Ishikawa (cell line): ENCODE data around the gene TEDDM1.

Source experiments
- CEBPB ChIP-seq: IDR thresholded peaks from 2 replicates; pipeline ENCODE4 v1.6.1; 2012
- CREB1 ChIP-seq: IDR thresholded peaks from 2 replicates; pipeline ENCODE4 v1.6.1; 2012; ENCODE audit warnings: low read depth
- EGR1 ChIP-seq: IDR thresholded peaks from 2 replicates; pipeline ENCODE4 v1.6.1; 2012
- EP300 ChIP-seq: IDR thresholded peaks from 2 replicates; pipeline ENCODE4 v1.6.1; 2012; ENCODE audit warnings: borderline replicate concordance
- FOXM1 ChIP-seq: IDR thresholded peaks from 2 replicates; pipeline ENCODE4 v1.6.1; 2012; ENCODE audit warnings: low read depth, borderline replicate concordance
- NFIC ChIP-seq: IDR thresholded peaks from 2 replicates; pipeline ENCODE4 v1.6.1; 2012
- RAD21 ChIP-seq: IDR thresholded peaks from 2 replicates; pipeline ENCODE4 v1.6.1; 2012; ENCODE audit warnings: low read depth
- TAF1 ChIP-seq: IDR thresholded peaks from 2 replicates; pipeline ENCODE4 v1.6.1; 2012; ENCODE audit warnings: low read depth, mild to moderate bottlenecking
- TCF12 ChIP-seq: IDR thresholded peaks from 2 replicates; pipeline ENCODE4 v1.6.1; 2012; ENCODE audit warnings: low read depth
- TEAD4 ChIP-seq: IDR thresholded peaks from 2 replicates; pipeline ENCODE4 v1.6.1; 2012
- YY1 ChIP-seq: IDR thresholded peaks from 2 replicates; pipeline ENCODE4 v1.6.1; 2012; ENCODE audit warnings: low read depth
- ZBTB7A ChIP-seq: IDR thresholded peaks from 2 replicates; pipeline ENCODE4 v1.6.1; 2012; ENCODE audit warnings: low read depth
- TF ChIP-seq, protein P1 (sequence below): IDR thresholded peaks from 2 replicates; pipeline ENCODE4 v1.6.1; 2012; ENCODE audit warnings: low read depth, mild to moderate bottlenecking
- TF ChIP-seq, protein P2 (sequence below): IDR thresholded peaks from 2 replicates; pipeline ENCODE4 v1.6.1; 2012
- TF ChIP-seq, protein P3 (sequence below): IDR thresholded peaks from 2 replicates; pipeline ENCODE4 v1.6.1; 2012

Gene TEDDM1

DNA sequence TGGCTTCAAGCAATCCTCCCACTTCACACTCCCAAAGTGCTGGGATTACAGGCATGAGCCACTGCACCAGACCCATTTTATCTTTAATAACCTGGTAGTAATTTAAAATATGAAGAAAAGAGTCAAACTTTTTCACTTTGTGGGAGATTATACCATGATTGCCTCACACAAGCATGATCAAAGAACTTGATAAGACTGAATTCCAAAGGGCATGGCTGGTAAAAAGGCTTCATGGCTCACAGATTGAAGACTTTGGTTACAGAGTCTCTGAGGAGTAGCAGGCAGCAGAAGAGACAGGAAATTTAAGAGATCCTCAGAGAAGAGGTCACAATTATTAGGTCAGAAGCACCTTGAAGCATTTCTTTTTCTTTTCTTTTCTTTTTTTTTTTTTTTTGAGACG, 33.1 kb upstream of the TEDDM1 start:
- no peak for TF ChIP-seq TEAD4
- no peak for TF ChIP-seq RAD21
- no peak for TF ChIP-seq TCF12
- no peak for TF ChIP-seq CREB1
- TF ChIP-seq NFIC: no peak
- no peak for TF ChIP-seq TAF1
- TF ChIP-seq, protein P1, sequence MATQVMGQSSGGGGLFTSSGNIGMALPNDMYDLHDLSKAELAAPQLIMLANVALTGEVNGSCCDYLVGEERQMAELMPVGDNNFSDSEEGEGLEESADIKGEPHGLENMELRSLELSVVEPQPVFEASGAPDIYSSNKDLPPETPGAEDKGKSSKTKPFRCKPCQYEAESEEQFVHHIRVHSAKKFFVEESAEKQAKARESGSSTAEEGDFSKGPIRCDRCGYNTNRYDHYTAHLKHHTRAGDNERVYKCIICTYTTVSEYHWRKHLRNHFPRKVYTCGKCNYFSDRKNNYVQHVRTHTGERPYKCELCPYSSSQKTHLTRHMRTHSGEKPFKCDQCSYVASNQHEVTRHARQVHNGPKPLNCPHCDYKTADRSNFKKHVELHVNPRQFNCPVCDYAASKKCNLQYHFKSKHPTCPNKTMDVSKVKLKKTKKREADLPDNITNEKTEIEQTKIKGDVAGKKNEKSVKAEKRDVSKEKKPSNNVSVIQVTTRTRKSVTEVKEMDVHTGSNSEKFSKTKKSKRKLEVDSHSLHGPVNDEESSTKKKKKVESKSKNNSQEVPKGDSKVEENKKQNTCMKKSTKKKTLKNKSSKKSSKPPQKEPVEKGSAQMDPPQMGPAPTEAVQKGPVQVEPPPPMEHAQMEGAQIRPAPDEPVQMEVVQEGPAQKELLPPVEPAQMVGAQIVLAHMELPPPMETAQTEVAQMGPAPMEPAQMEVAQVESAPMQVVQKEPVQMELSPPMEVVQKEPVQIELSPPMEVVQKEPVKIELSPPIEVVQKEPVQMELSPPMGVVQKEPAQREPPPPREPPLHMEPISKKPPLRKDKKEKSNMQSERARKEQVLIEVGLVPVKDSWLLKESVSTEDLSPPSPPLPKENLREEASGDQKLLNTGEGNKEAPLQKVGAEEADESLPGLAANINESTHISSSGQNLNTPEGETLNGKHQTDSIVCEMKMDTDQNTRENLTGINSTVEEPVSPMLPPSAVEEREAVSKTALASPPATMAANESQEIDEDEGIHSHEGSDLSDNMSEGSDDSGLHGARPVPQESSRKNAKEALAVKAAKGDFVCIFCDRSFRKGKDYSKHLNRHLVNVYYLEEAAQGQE: no peak
- no peak for TF ChIP-seq FOXM1
- TF ChIP-seq EP300: no peak
- TF ChIP-seq ZBTB7A: no peak
- TF ChIP-seq, protein P2, sequence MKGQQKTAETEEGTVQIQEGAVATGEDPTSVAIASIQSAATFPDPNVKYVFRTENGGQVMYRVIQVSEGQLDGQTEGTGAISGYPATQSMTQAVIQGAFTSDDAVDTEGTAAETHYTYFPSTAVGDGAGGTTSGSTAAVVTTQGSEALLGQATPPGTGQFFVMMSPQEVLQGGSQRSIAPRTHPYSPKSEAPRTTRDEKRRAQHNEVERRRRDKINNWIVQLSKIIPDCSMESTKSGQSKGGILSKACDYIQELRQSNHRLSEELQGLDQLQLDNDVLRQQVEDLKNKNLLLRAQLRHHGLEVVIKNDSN: no peak
- no peak for TF ChIP-seq CEBPB
- no peak for TF ChIP-seq YY1
- TF ChIP-seq, protein P3, sequence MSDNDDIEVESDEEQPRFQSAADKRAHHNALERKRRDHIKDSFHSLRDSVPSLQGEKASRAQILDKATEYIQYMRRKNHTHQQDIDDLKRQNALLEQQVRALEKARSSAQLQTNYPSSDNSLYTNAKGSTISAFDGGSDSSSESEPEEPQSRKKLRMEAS: no peak
- no peak for TF ChIP-seq EGR1

DNA sequence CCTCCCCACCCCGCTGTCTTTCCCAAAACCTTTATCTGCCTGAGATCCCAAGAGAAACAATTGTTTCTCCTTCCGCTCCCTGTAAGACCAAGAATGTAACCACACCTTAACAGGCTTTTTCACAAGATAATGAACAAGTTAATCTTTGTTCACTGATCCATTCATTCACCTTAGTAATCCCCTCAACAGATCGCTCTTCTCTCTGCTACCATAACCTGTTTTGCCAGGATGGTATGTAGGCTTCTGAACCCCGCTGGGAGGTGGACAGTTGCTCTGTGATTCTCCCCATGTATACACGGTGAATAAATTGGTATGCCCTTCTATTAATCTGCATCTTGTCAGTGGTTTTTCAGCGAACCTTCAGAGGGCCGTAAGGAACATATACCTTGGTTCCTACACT, 30.8 kb upstream of the TEDDM1 start:
- TF ChIP-seq TAF1: no peak
- TF ChIP-seq, protein P2: no peak
- TF ChIP-seq, protein P3: no peak

- no peak for TF ChIP-seq ZBTB7A
- no peak for TF ChIP-seq YY1
- TF ChIP-seq, protein P3: no peak
- no peak for TF ChIP-seq TEAD4
- TF ChIP-seq TAF1: no peak
- TF ChIP-seq, protein P1: no peak
- no peak for TF ChIP-seq NFIC
- no peak for TF ChIP-seq TCF12
- TF ChIP-seq, protein P2: no peak
- no peak for TF ChIP-seq EGR1
- TF ChIP-seq FOXM1: no peak
- TF ChIP-seq CREB1: no peak
- no peak for TF ChIP-seq RAD21
- TF ChIP-seq CEBPB: no peak
- no peak for TF ChIP-seq EP300
Observed at GRCh38 chr1:182430263-182431068, 30.0 kb upstream of the TEDDM1 start.

GRCh38 chr1:182428043-182428442, 27.6 kb upstream of the TEDDM1 start:
- TF ChIP-seq TAF1: no peak
- TF ChIP-seq EGR1: no peak
- no peak for TF ChIP-seq CEBPB
- TF ChIP-seq CREB1: no peak
- TF ChIP-seq, protein P2: no peak
- TF ChIP-seq RAD21: no peak
- no peak for TF ChIP-seq ZBTB7A
- TF ChIP-seq, protein P1: no peak
- TF ChIP-seq YY1: no peak
